ENCODE data around the gene TNNT2.

Gene TNNT2

DNA sequence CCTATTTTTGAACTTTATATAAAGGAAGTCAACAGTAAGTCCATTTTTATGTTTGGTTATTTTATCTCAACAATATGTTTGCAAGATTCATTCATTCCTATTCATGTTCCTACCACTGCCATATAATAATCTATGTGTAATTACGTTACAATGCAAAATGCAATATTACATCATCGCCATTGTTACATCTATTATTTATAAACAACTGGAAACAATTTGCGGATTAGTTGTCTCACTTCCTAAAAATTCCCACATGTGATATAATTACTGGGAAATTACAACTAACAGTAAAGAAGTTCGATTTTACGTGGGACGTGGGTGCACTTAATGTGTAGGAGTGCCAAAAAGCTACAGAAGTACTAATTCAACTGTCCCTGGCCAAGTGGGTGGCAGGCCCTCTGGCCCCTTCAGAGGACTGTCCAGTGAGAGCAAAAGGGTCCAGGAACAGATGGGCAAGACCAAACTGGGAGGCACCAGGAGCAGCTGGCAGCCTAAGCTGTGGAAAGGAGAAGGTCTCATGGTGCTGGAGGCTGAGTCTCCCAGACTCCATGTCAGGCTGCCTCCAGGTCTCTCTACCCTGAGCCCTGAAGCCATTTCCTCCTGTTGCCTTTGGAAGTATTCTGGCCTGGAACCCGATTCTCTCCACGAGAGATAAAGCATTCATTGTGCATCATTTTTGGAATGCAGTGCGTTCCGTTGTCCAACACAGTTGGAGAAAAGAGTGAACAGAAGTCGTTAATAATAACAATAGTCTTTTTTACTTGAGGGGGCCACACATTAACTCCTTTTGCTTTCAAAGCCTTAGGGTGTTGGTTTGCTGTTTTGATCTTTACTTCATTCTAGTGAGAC lies 42.9 kb downstream of the TNNT2 start:
- no peak for DNase-seq (ENCODE audit: low read depth in 2 of 2)

GRCh38 chr1:201332616-201333335 lies 44.7 kb downstream of the TNNT2 start:
- no peak for DNase-seq (ENCODE audit: low read depth in 2 of 2)

DNA sequence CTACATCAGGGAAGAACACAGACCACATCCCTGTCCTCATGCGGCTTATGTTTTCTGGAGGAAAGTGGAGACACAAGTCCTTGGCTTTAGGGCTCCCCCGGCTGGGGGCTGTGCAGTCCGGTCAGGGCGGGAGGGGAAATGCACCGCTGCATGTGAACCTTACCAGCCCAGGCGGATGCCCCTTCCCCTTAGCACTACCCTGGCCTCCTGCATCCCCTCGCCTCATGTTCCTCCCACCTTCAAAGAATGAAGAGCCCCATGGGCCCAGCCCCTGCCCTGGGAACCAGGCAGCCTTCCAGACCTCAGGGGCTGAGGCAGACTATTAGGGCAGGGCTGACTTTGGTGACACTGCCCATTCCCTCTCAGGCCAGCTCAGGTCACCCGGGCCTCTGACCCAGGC lies 45.5 kb downstream of the TNNT2 start:
- no peak for DNase-seq (ENCODE audit: low read depth in 2 of 2)

GRCh38 chr1:201331166-201331565 lies 46.3 kb downstream of the TNNT2 start:
- DNase-seq (ENCODE audit: low read depth in 2 of 2), result no peak

DNA sequence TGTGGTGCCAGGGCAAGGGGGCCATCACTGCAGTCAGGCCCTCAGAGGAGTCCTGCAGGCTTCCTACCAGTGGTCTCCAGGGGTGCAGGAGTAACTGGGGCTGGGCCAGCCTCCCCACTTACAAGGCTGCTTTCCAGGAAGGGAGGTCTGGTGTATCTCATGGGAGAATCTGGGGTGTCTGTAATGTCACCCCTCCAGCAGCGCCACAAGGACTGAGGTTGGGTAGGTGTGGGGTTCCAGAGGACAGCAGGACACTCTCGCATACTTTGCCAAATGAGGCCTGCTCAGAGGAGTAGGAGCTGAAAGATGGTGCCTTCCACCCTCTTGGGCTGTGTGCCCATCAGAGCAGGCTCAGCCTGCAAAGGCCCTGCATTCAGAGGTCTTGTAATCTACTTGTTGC lies 46.9 kb downstream of the TNNT2 start:
- no peak for DNase-seq (ENCODE audit: low read depth in 2 of 2)

DNA sequence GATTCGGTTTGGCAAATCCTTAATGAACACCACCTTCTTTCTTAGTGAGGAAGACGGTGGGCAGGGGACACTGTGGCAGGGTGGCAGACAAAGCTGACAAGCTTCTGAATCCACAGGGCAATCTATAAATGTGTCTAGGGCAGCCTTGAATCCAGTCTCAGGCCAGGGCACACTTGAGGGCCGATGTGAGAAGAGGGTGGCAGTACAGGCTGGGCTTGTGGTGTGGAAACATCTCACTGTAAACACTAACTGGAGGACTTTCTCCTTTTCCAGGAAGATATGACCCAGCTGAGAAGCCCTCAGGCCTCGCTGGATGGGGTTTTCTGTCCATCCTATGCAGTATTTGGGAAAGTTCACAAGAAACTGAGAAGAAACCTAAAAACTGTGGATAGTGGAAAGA lies 47.7 kb downstream of the TNNT2 start:
- DNase-seq (ENCODE audit: low read depth in 2 of 2), result no peak

DNA sequence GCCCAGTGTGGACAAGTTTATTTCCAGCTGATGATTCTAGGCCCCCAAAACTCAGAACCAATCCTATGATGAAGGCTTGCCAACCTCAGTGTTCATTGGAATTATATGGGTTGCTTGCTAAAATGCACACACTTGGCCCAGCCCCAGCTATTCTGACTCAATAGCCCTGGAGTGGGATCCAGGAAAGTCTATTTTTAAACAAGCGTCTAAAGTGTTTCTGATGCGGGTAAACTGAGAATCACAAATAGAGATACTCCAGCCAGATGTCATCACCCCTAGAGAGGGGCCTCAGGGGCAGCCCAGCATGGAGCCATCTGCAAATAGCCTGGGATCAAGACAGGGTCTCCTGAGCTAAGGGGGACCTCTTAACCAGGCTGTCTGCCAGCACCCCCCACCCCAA lies 48.2 kb downstream of the TNNT2 start:
- DNase-seq (ENCODE audit: low read depth in 2 of 2), result no peak

DNA sequence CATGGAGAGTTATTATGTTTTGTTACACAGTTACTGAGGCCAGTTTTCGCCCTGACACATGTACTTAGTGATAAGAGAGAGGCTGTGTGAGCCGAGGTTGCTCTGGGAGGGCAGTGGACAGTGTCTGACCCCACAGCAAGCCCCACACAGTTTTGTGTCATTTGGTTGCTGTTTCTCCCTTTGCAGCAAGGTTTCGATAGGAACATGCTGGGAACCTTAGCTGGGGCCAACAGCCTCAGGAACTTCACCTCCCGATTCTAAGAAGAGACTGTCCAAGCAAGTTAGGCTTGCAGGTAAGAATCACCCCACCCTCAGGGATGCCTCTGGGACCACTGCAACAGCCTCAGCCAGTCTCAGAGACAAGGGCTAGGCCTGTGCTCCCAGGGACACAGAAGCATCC lies 48.9 kb downstream of the TNNT2 start:
- DNase-seq (ENCODE audit: low read depth in 2 of 2), result no peak

DNA sequence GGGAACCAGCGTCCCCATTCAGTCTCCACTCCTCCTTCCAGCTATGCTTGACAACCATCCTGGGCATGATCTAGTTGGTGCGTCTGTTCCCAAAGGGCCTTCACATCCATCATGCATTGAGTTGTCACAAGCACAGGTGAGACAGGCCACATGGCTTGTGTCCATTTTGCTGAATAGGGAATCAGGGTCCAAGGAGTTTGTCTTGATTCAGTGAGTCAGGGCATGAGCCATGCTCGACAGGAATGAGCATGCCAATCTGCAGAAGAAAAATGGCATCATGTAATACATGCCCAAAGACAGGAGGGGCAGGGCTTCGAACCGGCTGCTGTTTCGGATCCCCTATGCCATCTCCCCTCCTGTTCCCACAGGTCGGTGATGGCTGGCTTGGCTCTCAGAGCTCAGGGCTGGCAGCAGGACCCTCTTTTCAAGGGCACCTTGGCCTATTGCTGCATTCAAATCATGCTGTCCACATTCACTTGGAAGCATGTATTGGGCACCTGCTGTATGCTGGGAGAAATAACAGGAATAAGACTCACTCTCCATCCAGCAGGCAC lies 49.7 kb downstream of the TNNT2 start:
- DNase-seq (ENCODE audit: low read depth in 2 of 2), result no peak

DNA sequence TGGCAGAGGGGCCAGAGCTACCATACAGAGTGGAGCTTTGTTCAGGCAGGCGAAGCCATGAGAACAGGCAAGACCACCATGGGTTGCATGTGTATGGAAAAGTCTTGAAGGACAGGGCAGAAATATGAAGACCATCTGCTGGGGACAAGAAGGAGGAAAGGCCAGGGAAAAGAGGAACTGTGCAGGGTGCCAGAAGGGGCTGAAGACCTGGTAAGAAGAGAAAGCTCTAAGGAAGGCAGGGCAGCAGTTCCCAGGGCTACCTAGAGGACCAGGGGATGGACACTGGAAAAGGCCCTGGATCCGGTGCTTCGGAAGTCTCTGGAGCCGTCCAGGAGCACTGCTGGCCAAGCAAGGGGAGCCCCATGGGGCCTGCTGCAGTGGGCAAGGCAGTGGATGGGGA lies 50.8 kb downstream of the TNNT2 start:
- DNase-seq (ENCODE audit: low read depth in 2 of 2), result no peak

DNA sequence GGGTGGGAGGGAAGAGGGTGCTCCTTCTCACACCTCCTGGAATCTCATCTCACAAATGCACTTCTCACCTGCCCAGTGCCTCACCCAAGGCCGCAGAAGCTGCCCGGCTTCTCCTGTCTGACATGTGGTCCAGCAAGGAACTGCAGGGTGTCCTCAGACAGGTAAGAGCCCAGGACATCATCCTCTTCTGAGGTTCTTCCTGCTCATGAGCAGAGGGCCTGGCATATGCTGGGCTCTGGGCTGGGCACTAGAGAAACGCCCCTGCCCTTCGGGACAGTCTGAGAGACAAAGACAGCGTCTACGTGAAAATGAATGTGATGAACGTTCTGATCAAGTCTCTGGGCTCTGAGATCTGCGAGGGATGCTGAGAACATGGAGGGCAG lies 51.8 kb downstream of the TNNT2 start:
- no peak for DNase-seq (ENCODE audit: low read depth in 2 of 2)

DNA sequence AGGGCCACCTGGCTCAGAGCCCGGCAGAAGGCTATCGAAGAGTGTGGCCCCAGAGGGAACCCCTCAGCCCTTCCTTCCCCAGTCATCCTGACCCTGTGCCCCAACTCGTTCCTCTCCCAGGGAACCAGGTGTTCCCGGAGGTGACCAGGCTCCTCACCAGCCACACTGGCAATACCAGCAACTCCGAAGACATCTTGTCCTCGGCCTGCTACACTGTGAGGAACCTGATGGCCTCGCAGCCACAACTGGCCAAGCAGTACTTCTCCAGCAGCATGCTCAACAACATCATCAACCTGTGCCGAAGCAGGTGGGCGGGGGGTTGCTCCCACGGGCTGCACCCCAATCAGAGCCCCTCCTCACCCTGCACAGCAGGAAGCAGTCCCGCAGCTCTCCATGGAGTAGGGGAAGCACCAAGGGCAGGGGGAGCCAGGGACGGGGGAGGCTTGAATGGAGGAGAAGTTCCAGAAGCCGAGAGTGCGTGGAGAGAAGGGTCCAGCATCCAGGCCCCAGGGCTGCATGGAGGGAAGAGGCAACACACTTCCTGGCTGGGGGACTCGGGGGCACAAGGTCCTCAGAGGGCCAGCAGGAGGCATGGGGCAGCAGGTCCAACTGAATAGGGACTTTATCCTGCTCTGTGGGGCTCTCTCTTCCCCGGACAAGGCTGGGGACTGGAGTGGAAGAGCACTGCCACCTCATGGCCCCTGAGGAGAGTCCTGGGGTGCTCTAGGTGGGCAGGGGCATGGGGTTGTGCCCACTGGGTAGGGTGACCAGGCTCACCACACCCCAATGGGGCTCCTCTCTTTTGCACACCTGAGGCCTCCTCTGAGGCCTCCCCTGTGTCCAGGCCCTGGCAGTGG lies 52.4 kb downstream of the TNNT2 start:
- no peak for DNase-seq (ENCODE audit: low read depth in 2 of 2)

DNA sequence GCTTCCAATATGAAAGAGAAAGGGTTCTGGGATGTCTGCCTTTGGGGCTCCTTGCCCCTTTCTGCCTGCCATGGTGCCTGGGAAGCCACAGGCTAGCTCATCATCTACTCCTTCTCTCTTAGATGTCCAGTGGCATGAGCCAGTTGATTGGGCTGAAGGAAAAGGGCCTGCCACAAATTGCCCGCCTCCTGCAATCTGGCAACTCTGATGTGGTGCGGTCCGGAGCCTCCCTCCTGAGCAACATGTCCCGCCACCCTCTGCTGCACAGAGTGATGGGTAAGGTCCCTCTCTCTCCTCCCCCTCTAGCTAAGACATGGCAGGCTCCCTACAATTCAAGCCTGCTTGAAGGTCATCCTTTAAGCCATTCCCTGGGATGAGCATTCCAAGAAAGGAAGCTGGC lies 53.2 kb downstream of the TNNT2 start:
- no peak for DNase-seq (ENCODE audit: low read depth in 2 of 2)

- no peak for DNase-seq (ENCODE audit: low read depth in 2 of 2)
Observed at GRCh38 chr1:201322653-201323510, 54.6 kb downstream of the TNNT2 start.

GRCh38 chr1:201321826-201322390 lies 55.6 kb downstream of the TNNT2 start:
- DNase-seq (ENCODE audit: low read depth in 2 of 2), result no peak

DNA sequence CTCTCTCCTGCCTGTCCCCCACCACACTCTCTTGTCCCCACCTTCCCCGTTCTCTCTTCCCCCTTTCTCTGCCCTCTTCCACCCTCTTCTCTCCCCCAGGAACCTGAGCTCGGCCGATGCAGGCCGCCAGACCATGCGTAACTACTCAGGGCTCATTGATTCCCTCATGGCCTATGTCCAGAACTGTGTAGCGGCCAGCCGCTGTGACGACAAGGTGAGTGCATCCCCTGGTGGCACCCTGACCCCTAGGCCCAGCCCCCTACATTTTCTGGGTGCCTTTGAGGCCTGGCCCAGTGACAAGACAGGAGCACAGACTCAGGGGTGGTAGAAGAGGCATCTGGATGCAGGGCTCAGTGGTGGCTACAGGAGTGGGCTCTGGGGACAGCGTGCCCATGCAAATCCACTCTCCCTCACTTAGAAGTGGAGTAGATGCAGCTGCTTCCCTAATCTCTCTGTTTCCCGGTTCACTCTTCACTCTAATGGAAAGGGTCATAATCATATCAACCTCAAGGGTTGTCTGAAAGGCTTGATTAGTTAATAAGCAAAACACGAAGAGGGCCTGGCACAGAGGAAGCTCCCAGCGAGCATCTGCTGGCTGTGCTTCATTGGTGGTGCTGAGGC lies 57.2 kb downstream of the TNNT2 start:
- no peak for DNase-seq (ENCODE audit: low read depth in 2 of 2)

GRCh38 chr1:201319631-201320030 lies 57.8 kb downstream of the TNNT2 start:
- DNase-seq (ENCODE audit: low read depth in 2 of 2), result no peak

GRCh38 chr1:201318504-201319340 lies 58.8 kb downstream of the TNNT2 start:
- DNase-seq (ENCODE audit: low read depth in 2 of 2), result no peak

DNA sequence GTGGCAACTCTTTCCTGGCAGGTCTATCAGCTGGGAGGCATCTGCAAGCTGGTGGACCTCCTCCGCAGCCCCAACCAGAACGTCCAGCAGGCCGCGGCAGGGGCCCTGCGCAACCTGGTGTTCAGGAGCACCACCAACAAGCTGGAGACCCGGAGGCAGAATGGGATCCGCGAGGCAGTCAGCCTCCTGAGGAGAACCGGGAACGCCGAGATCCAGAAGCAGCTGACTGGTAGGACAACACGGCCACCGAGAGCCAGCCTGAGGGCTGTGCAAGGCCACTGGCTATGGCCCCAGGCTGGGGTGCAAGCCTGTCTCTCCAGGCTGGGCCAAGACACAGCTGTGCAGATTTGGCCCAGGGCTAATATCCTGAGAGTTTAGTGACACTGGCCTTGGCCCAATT lies 59.9 kb downstream of the TNNT2 start:
- DNase-seq (ENCODE audit: low read depth in 2 of 2), result no peak
